ENCODE measurements around the gene PMP22. TPM values are rescaled to one million over a fixed set of nuclear protein-coding genes. Genes with fewer than 3 reads are reported as not detected.

Gene PMP22
- total and polyA plus RNA-seq, 2 donors (not counting 3 experiments of a cell fraction or from before 2014, with no cell fraction given) = 67.2 to 103 TPM

GRCh38 chr17:15249487-15249886 is 15.6 kb downstream of the PMP22 start:
- dilution Hi-C loops (cut with MboI; ENCODE audit: extremely low pct_ligation_motif_present, low sequenced_read_pairs) = no loop called here

More at GRCh38 chr17:15249487-15249886, 15.6 kb downstream of the PMP22 start:
- no peak overlapping the region for H3K27ac ChIP-seq (ENCODE audit: insufficient read depth, low read depth, low read length)
- BruUV-seq (replicated peaks) = no TSS peak
- intact Hi-C loops (cut with micrococcal nuclease) = no loop called here
- peaks cover 8 to 14% of the 10 kb centered on the region in 2 experiments for H3K36me3 ChIP-seq (ENCODE audit: control insufficient read depth in 2 of 2, extremely low read depth in 1 of 2, insufficient read depth in 2 of 2, low read length in 2 of 2)
- H3K4me1 ChIP-seq (ENCODE audit: control insufficient read depth, extremely low read depth, insufficient read depth, low read length) = no peaks in the 10 kb centered on the region
- H3K4me3 ChIP-seq (replicated peaks in 1 of 3; ENCODE audit: insufficient read depth in 1 of 3, low read depth in 1 of 3, low read length in 3 of 3) = no peak overlapping the region
- DNase-seq (ENCODE audit: low read depth, low spot score) = no peak
- TF ChIP-seq GATA2 (IDR thresholded peaks at IDR 0.05; ENCODE audit: insufficient read depth, insufficient read length, low read depth, low read length) (no peak), JUN (IDR thresholded peaks at IDR 0.05; ENCODE audit: borderline replicate concordance, insufficient read depth, insufficient read length, low read depth) (no peak), POLR2AphosphoS5 (IDR thresholded peaks at IDR 0.05; ENCODE audit: insufficient read depth, low read depth, low read length) (no peak), POLR2A (IDR thresholded peaks at IDR 0.05; ENCODE audit: low read depth, low read length) (no peak), MAX (IDR thresholded peaks at IDR 0.05; ENCODE audit: insufficient read depth, insufficient read length) (no peak), MYC (IDR thresholded peaks at IDR 0.05; ENCODE audit: low read depth, low read length) (no peak), CTCF (IDR thresholded peaks at IDR 0.05; ENCODE audit: extremely low read depth in 1 of 2, insufficient read depth in 1 of 2, low read depth in 1 of 2, low read length in 2 of 2) (no peak), FOS (IDR thresholded peaks at IDR 0.05; ENCODE audit: borderline replicate concordance, insufficient read depth, low read length) (no peak), EZH2 (IDR thresholded peaks at IDR 0.05; ENCODE audit: borderline replicate concordance, low read depth, low read length, severe bottlenecking) (no peak)
- no peak overlapping the region for H3K9ac ChIP-seq (replicated peaks; ENCODE audit: extremely low read depth, insufficient read depth, low read length)
- CTCF ChIA-PET = interaction anchor here (3.4 to 4.2 kb wide), 2 partner anchors 8 to 253 kb away, joined by 36 to 38 read pairs; no protein-coding TSS in a partner anchor
- peaks cover 7% of the 10 kb centered on the region for H4K20me1 ChIP-seq (replicated peaks; ENCODE audit: control insufficient read depth, extremely low read depth, insufficient read depth, low read length)
- no peaks in the 10 kb centered on the region for H3K9me1 ChIP-seq (replicated peaks; ENCODE audit: control insufficient read depth, extremely low read depth, insufficient read depth, low read length)
- POLR2A ChIA-PET = no interaction called here
- H3K4me2 ChIP-seq (ENCODE audit: insufficient read depth, low read length) = no peak overlapping the region
- H3K9me3 ChIP-seq (replicated peaks; ENCODE audit: control insufficient read depth, insufficient read depth, low read length) = no peaks in the 10 kb centered on the region
- FAIRE-seq = no peak
- peaks cover 81% of the 10 kb centered on the region for H3K79me2 ChIP-seq (ENCODE audit: control insufficient read depth, insufficient read depth, low read length)
- H2AFZ ChIP-seq (ENCODE audit: low read depth, low read length) = no peak overlapping the region
- H3K27me3 ChIP-seq (ENCODE audit: control insufficient read depth in 2 of 2, insufficient read depth in 2 of 2, low read length in 2 of 2) = no peaks in the 10 kb centered on the region
